ENCODE measurements around the gene ARID5B. TPM values are rescaled to one million over a fixed set of nuclear protein-coding genes. Genes with fewer than 3 reads are reported as not detected.

Gene ARID5B
- total RNA-seq, 1 donor = 94.1 TPM

GRCh38 chr10:62008946-62009345, 107.4 kb downstream of the ARID5B start:
- H4K20me1 ChIP-seq (ENCODE audit: insufficient read depth, low read length) = peaks cover 11% of the 10 kb centered on the region
- H3K27ac ChIP-seq (ENCODE audit: low read depth, low read length) = no peak overlapping the region
- no peak overlapping the region for H3K4me3 ChIP-seq (ENCODE audit: insufficient read depth, low read length)
- peaks cover 14% of the 10 kb centered on the region for H3K4me1 ChIP-seq (ENCODE audit: insufficient read depth, low read length)
- H3K9me3 ChIP-seq (ENCODE audit: low read depth, low read length) = no peaks in the 10 kb centered on the region
- DNase-seq (ENCODE audit: insufficient read length, low spot score, missing footprints) = no peak
- peaks cover 4% of the 10 kb centered on the region for H3K36me3 ChIP-seq (ENCODE audit: insufficient read depth, low read length)
- no peak overlapping the region for H2AFZ ChIP-seq (ENCODE audit: low read length)
- peaks cover 34% of the 10 kb centered on the region for H3K79me2 ChIP-seq (ENCODE audit: insufficient read depth, low read length)
- no peak overlapping the region for H3K4me2 ChIP-seq (ENCODE audit: insufficient read depth, low read length)
- H3K27me3 ChIP-seq (ENCODE audit: insufficient read depth, low read length) = no peaks in the 10 kb centered on the region
- no peak for TF ChIP-seq CTCF (IDR thresholded peaks at IDR 0.05; ENCODE audit: extremely low read depth, low read depth, low read length)

- no peaks in the 10 kb centered on the region for H3K27me3 ChIP-seq (ENCODE audit: insufficient read depth, low read length)
- TF ChIP-seq CTCF (IDR thresholded peaks at IDR 0.05; ENCODE audit: extremely low read depth, low read depth, low read length) = no peak
- peaks cover 4% of the 10 kb centered on the region for H3K36me3 ChIP-seq (ENCODE audit: insufficient read depth, low read length)
- peaks cover 4% of the 10 kb centered on the region for H4K20me1 ChIP-seq (ENCODE audit: insufficient read depth, low read length)
- peaks cover 34% of the 10 kb centered on the region for H3K79me2 ChIP-seq (ENCODE audit: insufficient read depth, low read length)
- no peak overlapping the region for H3K4me3 ChIP-seq (ENCODE audit: insufficient read depth, low read length)
- DNase-seq (ENCODE audit: insufficient read length, low spot score, missing footprints) = no peak
- H3K27ac ChIP-seq (ENCODE audit: low read depth, low read length) = no peak overlapping the region
- no peaks in the 10 kb centered on the region for H3K9me3 ChIP-seq (ENCODE audit: low read depth, low read length)
- H3K4me2 ChIP-seq (ENCODE audit: insufficient read depth, low read length) = no peak overlapping the region
- H3K4me1 ChIP-seq (ENCODE audit: insufficient read depth, low read length) = peaks cover 7% of the 10 kb centered on the region
- H2AFZ ChIP-seq (ENCODE audit: low read length) = no peak overlapping the region
Measured at GRCh38 chr10:62010366-62010765, 108.9 kb downstream of the ARID5B start.

- Histone ChIP-seq H3K27ac (ENCODE audit: low read depth, low read length) (no peak overlapping the region), H3K79me2 (ENCODE audit: insufficient read depth, low read length) (peaks cover 36% of the 10 kb centered on the region), H3K4me3 (ENCODE audit: insufficient read depth, low read length) (no peak overlapping the region), H3K27me3 (ENCODE audit: insufficient read depth, low read length) (no peaks in the 10 kb centered on the region), H3K9me3 (ENCODE audit: low read depth, low read length) (no peaks in the 10 kb centered on the region), H3K36me3 (ENCODE audit: insufficient read depth, low read length) (peaks cover 4% of the 10 kb centered on the region), H4K20me1 (ENCODE audit: insufficient read depth, low read length) (peaks cover 2% of the 10 kb centered on the region), H3K4me1 (ENCODE audit: insufficient read depth, low read length) (peaks cover 8% of the 10 kb centered on the region), H2AFZ (ENCODE audit: low read length) (no peak overlapping the region), H3K4me2 (ENCODE audit: insufficient read depth, low read length) (no peak overlapping the region)
- no peak for DNase-seq (ENCODE audit: insufficient read length, low spot score, missing footprints)
- TF ChIP-seq CTCF (IDR thresholded peaks at IDR 0.05; ENCODE audit: extremely low read depth, low read depth, low read length) = no peak
Measured at GRCh38 chr10:62011558-62011957, 110.1 kb downstream of the ARID5B start.

GRCh38 chr10:62012318-62012717, 110.8 kb downstream of the ARID5B start:
- peaks cover 14% of the 10 kb centered on the region for H3K4me1 ChIP-seq (ENCODE audit: insufficient read depth, low read length)
- H3K79me2 ChIP-seq (ENCODE audit: insufficient read depth, low read length) = peaks cover 38% of the 10 kb centered on the region
- no peak for TF ChIP-seq CTCF (IDR thresholded peaks at IDR 0.05; ENCODE audit: extremely low read depth, low read depth, low read length)
- H3K4me2 ChIP-seq (ENCODE audit: insufficient read depth, low read length) = no peak overlapping the region
- peaks cover 4% of the 10 kb centered on the region for H3K36me3 ChIP-seq (ENCODE audit: insufficient read depth, low read length)
- H3K27ac ChIP-seq (ENCODE audit: low read depth, low read length) = no peak overlapping the region
- H3K9me3 ChIP-seq (ENCODE audit: low read depth, low read length) = no peaks in the 10 kb centered on the region
- DNase-seq (ENCODE audit: insufficient read length, low spot score, missing footprints) = no peak
- H3K4me3 ChIP-seq (ENCODE audit: insufficient read depth, low read length) = no peak overlapping the region
- peaks cover 2% of the 10 kb centered on the region for H4K20me1 ChIP-seq (ENCODE audit: insufficient read depth, low read length)
- H2AFZ ChIP-seq (ENCODE audit: low read length) = no peak overlapping the region
- no peaks in the 10 kb centered on the region for H3K27me3 ChIP-seq (ENCODE audit: insufficient read depth, low read length)
